Activated CD4-positive, CD25-positive, alpha-beta regulatory T cell (primary cell): ENCODE data around the gene NAV2.

Experiments
- DNase-seq, 4 experiments: peaks; one replicate each; lab custom pipeline; 2025; lab: John Stamatoyannopoulos, UW

NAV2 gene

GRCh38 chr11:19806251-19806650 is 93.6 kb downstream of the NAV2 start:
- DNase-seq, result no peak

GRCh38 chr11:19808076-19808911 is 95.7 kb downstream of the NAV2 start:
- DNase-seq, result no peak

- no peak for DNase-seq
Observed at GRCh38 chr11:19810852-19811251, 98.2 kb downstream of the NAV2 start.

DNA sequence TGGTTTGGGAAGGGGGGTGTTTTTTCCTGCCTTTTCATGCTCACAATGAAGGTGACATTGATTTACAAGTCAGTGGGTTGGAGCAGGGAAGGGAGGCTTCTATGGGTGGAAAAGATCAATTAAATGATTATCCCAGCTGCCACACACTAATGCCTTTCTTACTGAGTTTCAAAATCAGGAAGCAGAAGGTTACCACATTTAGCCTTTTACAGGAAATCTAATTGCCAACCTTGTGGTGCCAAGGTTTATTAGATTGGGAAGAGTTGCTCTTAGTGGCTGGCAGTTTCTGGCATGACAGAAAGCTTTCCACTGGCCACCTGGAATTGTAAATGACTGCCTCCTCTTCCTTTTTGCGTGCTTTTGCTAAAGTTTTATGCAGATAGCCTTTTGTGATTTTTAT is 98.7 kb downstream of the NAV2 start:
- no peak for DNase-seq

GRCh38 chr11:19812096-19812495 is 99.5 kb downstream of the NAV2 start:
- no peak for DNase-seq

GRCh38 chr11:19812710-19813109 is 100.1 kb downstream of the NAV2 start:
- no peak for DNase-seq

- DNase-seq, result no peak
Observed at GRCh38 chr11:19813158-19813879, 100.7 kb downstream of the NAV2 start.

- no peak for DNase-seq
Observed at GRCh38 chr11:19814421-19814820, 101.8 kb downstream of the NAV2 start.

DNA sequence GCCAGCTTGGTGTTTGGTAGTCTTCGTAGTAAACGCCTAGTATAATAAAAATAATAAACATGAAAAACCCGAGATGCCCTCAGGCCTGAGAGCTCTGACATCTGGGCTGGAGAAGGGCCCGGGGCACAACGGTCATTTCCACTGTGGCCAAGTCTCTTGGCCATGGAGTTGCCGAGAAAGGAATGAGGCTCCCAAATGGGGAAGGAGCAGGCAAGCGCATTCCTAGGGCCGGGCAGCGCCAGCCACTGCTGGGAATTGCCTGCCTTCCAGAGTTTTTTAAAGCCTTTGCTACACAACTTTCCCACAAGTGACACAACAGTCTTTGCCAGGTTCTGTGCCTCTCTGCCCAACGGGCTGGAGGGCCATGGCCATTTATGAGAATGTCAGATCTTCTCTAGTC is 103.4 kb downstream of the NAV2 start:
- no peak for DNase-seq

DNA sequence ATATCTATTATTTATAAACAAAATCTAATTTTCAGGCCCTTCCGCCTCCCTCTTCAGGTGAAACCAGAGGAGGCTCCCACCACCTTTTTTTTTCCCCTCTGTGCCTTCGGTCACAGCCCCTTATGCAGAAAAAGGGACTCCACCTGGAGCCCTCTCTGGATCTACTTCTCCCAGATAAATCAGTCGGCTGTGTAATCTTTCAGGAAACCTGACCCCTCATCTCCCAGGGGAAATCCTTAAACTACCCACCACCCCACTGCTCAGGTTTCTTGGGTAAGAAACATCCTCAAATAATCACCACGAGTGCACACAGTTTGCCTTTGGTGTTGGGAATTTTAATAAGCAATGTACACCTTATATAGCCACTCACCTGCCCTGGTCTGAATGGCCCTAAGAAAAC is 104.2 kb downstream of the NAV2 start:
- no peak for DNase-seq

- DNase-seq, result no peak
Observed at GRCh38 chr11:19817265-19817851, 104.7 kb downstream of the NAV2 start.

DNA sequence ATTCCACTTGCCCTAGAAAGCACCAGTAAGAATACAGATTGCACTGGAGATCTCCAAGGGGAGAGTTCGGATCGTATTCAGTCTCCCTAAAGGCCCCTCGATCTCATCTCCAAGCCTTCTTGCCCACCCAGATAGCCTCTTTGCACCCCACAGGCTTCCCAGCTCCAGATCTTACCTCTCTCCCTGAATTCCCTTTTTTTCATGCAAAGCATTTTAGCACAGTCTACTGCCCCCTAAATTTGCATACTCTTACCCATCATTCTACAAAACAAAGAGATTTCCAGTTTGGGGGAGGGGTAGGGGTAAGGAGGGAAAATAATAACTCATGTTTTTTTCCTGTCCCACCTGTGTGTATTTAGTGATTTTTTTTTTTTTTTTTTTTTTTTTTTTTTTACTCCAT is 105.2 kb downstream of the NAV2 start:
- no peak for DNase-seq

DNA sequence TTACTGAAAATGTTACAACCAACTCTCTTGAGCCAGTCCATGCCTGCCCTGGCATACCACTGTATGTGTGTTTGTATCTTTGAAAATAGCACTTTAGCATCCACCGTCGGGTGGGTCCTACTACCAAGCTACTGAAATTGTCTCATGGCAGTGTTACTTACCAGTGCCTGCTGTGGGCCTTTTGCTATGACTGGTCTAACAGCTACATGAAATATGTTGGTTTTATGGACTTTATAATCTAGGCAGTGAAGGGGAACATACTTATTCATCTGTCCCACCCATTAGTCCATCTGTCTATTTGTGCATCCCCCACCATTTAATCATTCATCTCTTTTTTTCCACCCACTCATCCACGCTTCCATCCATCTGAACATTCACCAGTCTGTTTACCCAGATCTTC is 106.0 kb downstream of the NAV2 start:
- no peak for DNase-seq

GRCh38 chr11:19819148-19819547 is 106.5 kb downstream of the NAV2 start:
- no peak for DNase-seq

- DNase-seq, result no peak
Observed at GRCh38 chr11:19820100-19820499, 107.5 kb downstream of the NAV2 start.

GRCh38 chr11:19821412-19821875 is 108.8 kb downstream of the NAV2 start:
- DNase-seq, result no peak

DNA sequence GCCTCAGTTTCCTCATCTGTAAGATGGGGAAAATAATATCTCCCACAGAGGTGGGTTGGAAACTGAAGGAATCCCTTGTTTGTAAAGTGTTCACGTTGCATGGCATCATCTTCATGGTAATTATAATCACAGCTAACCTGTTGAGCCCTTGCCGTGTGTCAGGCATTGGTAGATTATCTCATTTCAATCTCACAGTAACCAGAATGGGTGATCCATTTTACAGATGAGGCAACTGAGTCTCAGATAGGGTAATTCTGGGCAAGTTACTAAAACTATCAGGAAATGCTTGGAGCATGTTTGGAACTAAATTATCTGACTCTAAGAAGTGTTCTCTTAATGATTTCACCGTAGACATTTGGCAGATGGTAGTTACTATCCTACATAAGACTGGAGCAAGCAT is 109.4 kb downstream of the NAV2 start:
- DNase-seq, result no peak

DNA sequence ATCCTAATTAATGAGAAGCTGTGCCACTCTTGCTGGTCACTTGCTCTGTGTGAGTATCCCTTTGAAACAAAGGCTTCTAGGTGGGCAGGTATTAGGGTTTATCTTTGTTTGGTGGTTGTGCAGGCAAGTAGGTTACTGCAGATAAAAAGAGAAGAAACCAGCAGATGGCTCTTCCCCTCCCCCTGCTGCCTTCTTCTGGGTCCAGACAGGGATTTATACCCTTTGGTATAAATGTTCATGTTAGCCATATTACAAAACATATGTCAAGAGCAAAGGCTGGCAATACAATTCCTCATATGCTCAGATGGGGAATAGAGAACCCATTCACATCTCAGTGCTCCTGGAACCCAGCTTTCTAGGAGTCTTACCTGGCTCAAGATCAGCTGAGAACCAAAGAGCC is 109.9 kb downstream of the NAV2 start:
- DNase-seq, result no peak

GRCh38 chr11:19826606-19827005 is 114.0 kb downstream of the NAV2 start:
- DNase-seq, result no peak

- no peak for DNase-seq
Observed at GRCh38 chr11:19827399-19828135, 114.9 kb downstream of the NAV2 start.

DNA sequence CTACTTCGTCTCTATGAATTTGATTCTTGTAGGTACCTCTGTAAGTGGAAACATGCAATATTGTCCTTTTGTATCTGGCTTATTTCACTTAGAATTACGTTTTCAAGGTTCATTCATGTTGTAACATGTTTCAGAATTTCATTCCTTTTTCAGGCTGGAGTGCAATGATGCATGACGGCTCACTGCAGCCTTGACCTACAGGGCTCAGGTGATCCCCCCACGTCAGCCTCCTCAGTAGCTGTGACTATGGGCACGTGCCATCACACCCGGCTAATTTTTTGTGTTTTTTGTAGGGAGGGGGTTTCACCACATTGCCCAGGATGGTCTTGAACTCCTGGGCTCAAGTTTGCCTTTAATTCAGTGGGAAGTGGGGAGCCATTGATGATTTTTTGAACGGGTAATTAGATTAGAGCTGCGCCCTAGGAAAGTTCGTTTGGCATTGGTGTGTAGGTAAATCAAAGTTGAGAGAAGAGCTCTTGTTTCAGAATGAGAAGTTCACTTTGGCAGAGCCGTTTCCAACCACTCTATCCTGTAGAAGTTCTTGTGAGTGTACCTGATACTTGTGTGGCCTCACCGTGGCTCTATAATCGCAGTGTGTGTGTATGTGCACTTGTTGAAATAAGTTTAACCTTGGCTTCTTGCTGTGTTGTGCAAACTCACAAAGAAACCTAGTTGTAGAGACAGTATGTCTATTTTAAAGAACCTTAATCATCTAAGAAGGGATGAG is 115.9 kb downstream of the NAV2 start:
- DNase-seq, result no peak
